Aorta (tissue), 5 donors: Measurements from ENCODE around the gene EIF4A3. TPM values are rescaled to one million over a fixed set of nuclear protein-coding genes. Genes with fewer than 3 reads are reported as not detected.

Source experiments
- ATAC-seq: fragments of 200-7000 bp; cut with Tn5 transposase; one replicate; pipeline ENCODE4 v1.9.1; 2022; ENCODE audit warnings: moderate library complexity; ENCODE audit not compliant: low FRiP score
- DNase-seq, 2 donors: peaks; one replicate each; pipeline ENCODE4 v3.0.0-alpha.2; 2020
- H3K27ac ChIP-seq, 2 donors: one replicate each; pipeline ENCODE4 v1.5.1; 2013; ENCODE audit warnings: low read length in 2 of 2, mild to moderate bottlenecking in 2 of 2, moderate library complexity in 2 of 2, control low read depth in 1 of 2, inconsistent platforms in 1 of 2, low read depth in 1 of 2
- H3K27me3 ChIP-seq, 2 donors: one replicate each; pipeline ENCODE4 v1.6.1; 2013; ENCODE audit warnings: control low read depth in 1 of 2, low read length in 1 of 2, mild to moderate bottlenecking in 1 of 2, moderate library complexity in 1 of 2; ENCODE audit not compliant: insufficient read depth in 2 of 2, control insufficient read depth in 1 of 2
- H3K36me3 ChIP-seq, 2 donors: one replicate each; pipeline ENCODE4 v1.6.1; 2013; ENCODE audit warnings: control low read depth in 1 of 2, low read length in 1 of 2, mild to moderate bottlenecking in 1 of 2; ENCODE audit not compliant: insufficient read depth in 2 of 2, control insufficient read depth in 1 of 2
- H3K4me1 ChIP-seq, 2 donors: one replicate each; pipeline ENCODE4 v1.6.1; 2013; ENCODE audit warnings: low read length in 2 of 2, control low read depth in 1 of 2, mild to moderate bottlenecking in 1 of 2, moderate library complexity in 1 of 2; ENCODE audit not compliant: insufficient read depth in 2 of 2, control insufficient read depth in 1 of 2
- H3K4me3 ChIP-seq, 2 donors: one replicate each; pipeline ENCODE4 v1.5.1; 2013; ENCODE audit warnings: low read length in 2 of 2, control low read depth in 1 of 2, mild to moderate bottlenecking in 1 of 2
- H3K9me3 ChIP-seq: one replicate; pipeline ENCODE4 v1.6.1; 2013; ENCODE audit warnings: mild to moderate bottlenecking, low read length; ENCODE audit not compliant: control insufficient read depth
- WGBS, 2 donors: extraction: QIAGEN DNeasy Blood & Tissue Kit; methylation state at CpG; one replicate each; pipeline ENCODE4 v1.1.7; 2013; 5-methylcytosine and 5-hydroxymethylcytosine counted together
- intact Hi-C, 2 donors: fragments of 100-400 bp; cut with DNase I; formaldehyde crosslinking; loops; one replicate each; pipeline versions ENCODE4 v1.14.2 to v1.15.0; 2022
- polyA plus RNA-seq, 2 donors: library from polyadenylated mRNA; stranded (reverse); fragments of 200-250 nt; gene quantifications; one replicate each; pipeline ENCODE4 v1.2.3, GENCODE V29; 2013
- total RNA-seq, 2 donors: library from RNA; stranded (reverse); fragmentation: NEBNext Ultra II Directional; extraction: Animal tissue kit (Norgen Biotek cat#: 25700); gene quantifications; one replicate each; pipeline ENCODE4 v1.2.1, GENCODE V29; 2021
- donor health status: healthy with polysubstance abuse.
- donor health status: Bipolar disorder and iron deficiency.
- donor health status: DM: no; HTN: no; CAD: no.
- donor health status: DM: no; HTN: no; CAD: no.
- donor health status: DM: yes; HTN: yes; CAD: no.

Gene EIF4A3
- total and polyA plus RNA-seq, 4 donors: 40.2 to 65.8 (median 43.8) TPM

- H3K27me3 ChIP-seq: no peaks in the 10 kb centered on the region
- H3K27ac ChIP-seq: no peak overlapping the region
- no peaks in the 10 kb centered on the region for H3K4me1 ChIP-seq
- no peak overlapping the region for H3K4me3 ChIP-seq
- DNase-seq (peak in 1 of 2 donors; percentile 78), ATAC-seq (no peak)
- intact Hi-C loops: loop anchor here in 1 of 2 donors (5.0 kb wide), 1 partner anchor 44 kb away; the partner anchor contains the start of gene EIF4A3
- H3K9me3 ChIP-seq: no peaks in the 10 kb centered on the region
- 83% methylated on average over 15 of the region's 15 CpGs for WGBS, 2 donors
- H3K36me3 ChIP-seq: no peaks in the 10 kb centered on the region
Observed at GRCh38 chr17:80102664-80103448, 44.1 kb downstream of the EIF4A3 start.

GRCh38 chr17:80101946-80102663 is 44.8 kb downstream of the EIF4A3 start:
- DNase-seq (peak; percentile 60 to 68), ATAC-seq (peak; percentile 9)
- Histone ChIP-seq H3K27me3 (no peaks in the 10 kb centered on the region), H3K36me3 (no peaks in the 10 kb centered on the region), H3K4me3 (peak overlapping the region; percentile 63 to 66), H3K4me1 (no peaks in the 10 kb centered on the region), H3K9me3 (no peaks in the 10 kb centered on the region), H3K27ac (no peak overlapping the region)
- WGBS, 2 donors: 35 to 36% methylated on average over 21 of the region's 21 CpGs
- intact Hi-C loops: loop anchor here in 1 of 2 donors (5.0 kb wide), 1 partner anchor 45 kb away; the partner anchor contains the start of gene EIF4A3

GRCh38 chr17:80101011-80101945 is 45.6 kb downstream of the EIF4A3 start, which contains the start of gene GAA:
TSS of gene GAA (plus strand) at chr17:80101581. CDS start at chr17:80104587, 3,006 bp downstream.
- intact Hi-C loops: loop anchor here in 1 of 2 donors (5.0 kb wide), 1 partner anchor 46 kb away; the partner anchor contains the start of gene EIF4A3
- Histone ChIP-seq H3K27me3 (no peaks in the 10 kb centered on the region), H3K4me3 (peak within 1 kb of the TSS; percentile 63 to 66), H3K27ac (peak within 1 kb of the TSS in 1 of 2 donors; percentile 18), H3K4me1 (no peaks in the 10 kb centered on the region), H3K9me3 (no peaks in the 10 kb centered on the region), H3K36me3 (no peaks in the 10 kb centered on the region)
- ATAC-seq: peak; percentile 92
- 1% methylated on average over 78 to 114 of the region's 114 CpGs for WGBS, 2 donors
- DNase-seq: peak; percentile 90 to 95

GRCh38 chr17:80100035-80100323 is 46.9 kb downstream of the EIF4A3 start:
- H3K9me3 ChIP-seq: no peaks in the 10 kb centered on the region
- DNase-seq (peak in 1 of 2 donors; percentile 27), ATAC-seq (no peak)
- H3K36me3 ChIP-seq: no peaks in the 10 kb centered on the region
- H3K27ac ChIP-seq: no peak overlapping the region
- intact Hi-C loops: loop anchor here in 1 of 2 donors (5.0 kb wide), 1 partner anchor 47 kb away; the partner anchor contains the start of gene EIF4A3
- H3K27me3 ChIP-seq: no peaks in the 10 kb centered on the region
- 92% methylated on average over 4 of the region's 4 CpGs for WGBS, 2 donors
- no peak overlapping the region for H3K4me3 ChIP-seq
- no peaks in the 10 kb centered on the region for H3K4me1 ChIP-seq

- DNase-seq (peak in 1 of 2 donors; percentile 71), ATAC-seq (no peak)
- Histone ChIP-seq H3K36me3 (no peaks in the 10 kb centered on the region), H3K4me3 (no peak overlapping the region), H3K27me3 (no peaks in the 10 kb centered on the region), H3K4me1 (no peaks in the 10 kb centered on the region), H3K27ac (no peak overlapping the region), H3K9me3 (no peaks in the 10 kb centered on the region)
- 95 to 96% methylated on average over 27 of the region's 27 CpGs for WGBS, 2 donors
- intact Hi-C loops: loop anchor here in 1 of 2 donors (5.0 kb wide), 1 partner anchor 48 kb away; the partner anchor contains the start of gene EIF4A3
Observed at GRCh38 chr17:80099291-80100034, 47.5 kb downstream of the EIF4A3 start.

- Histone ChIP-seq H3K4me1 (no peaks in the 10 kb centered on the region), H3K36me3 (no peaks in the 10 kb centered on the region), H3K4me3 (no peak overlapping the region), H3K9me3 (no peaks in the 10 kb centered on the region), H3K27ac (no peak overlapping the region), H3K27me3 (no peaks in the 10 kb centered on the region)
- ATAC-seq: no peak
- 95 to 96% methylated on average over 23 of the region's 23 CpGs for WGBS, 2 donors
- intact Hi-C loops: no loop called here
- no peak for DNase-seq
Observed at GRCh38 chr17:80097844-80098691, 48.9 kb downstream of the EIF4A3 start.

- ATAC-seq (no peak), DNase-seq (peak in 1 of 2 donors; percentile 49)
- intact Hi-C loops: no loop called here
- Histone ChIP-seq H3K27ac (no peak overlapping the region), H3K4me1 (no peaks in the 10 kb centered on the region), H3K36me3 (no peaks in the 10 kb centered on the region), H3K4me3 (no peak overlapping the region), H3K9me3 (no peaks in the 10 kb centered on the region), H3K27me3 (no peaks in the 10 kb centered on the region)
- whole genome bisulfite sequencing, 2 donors: 91 to 92% methylated on average over 17 of the region's 17 CpGs
Observed at GRCh38 chr17:80097127-80097621, 49.8 kb downstream of the EIF4A3 start.
